ENCODE results near the gene RIMS4. TPM values are rescaled to one million over a fixed set of nuclear protein-coding genes. Genes with fewer than 3 reads are reported as not detected.

Gene RIMS4
- total and polyA plus RNA-seq, 2 donors (not counting 1 experiment from before 2014, with no cell fraction given): not detected

GRCh38 chr20:44733341-44734069, 76.8 kb downstream of the RIMS4 start:
- 32% methylated on average over 7 of the region's 7 CpGs for WGBS (ENCODE audit: insufficient coverage)
- Histone ChIP-seq H3K9me3 (ENCODE audit: control extremely low read depth in 1 of 3, control insufficient read depth in 2 of 3, insufficient read depth in 1 of 3, low read length in 2 of 3) (peaks cover 0 to 12% (median 0%) of the 10 kb centered on the region in 3 donors), H4K20me1 (ENCODE audit: control insufficient read depth, insufficient read depth, low read length, poor library complexity, severe bottlenecking) (no peaks in the 10 kb centered on the region), H3K4me1 (ENCODE audit: control insufficient read depth in 2 of 2, insufficient read depth in 2 of 2, low read length in 2 of 2) (no peaks in the 10 kb centered on the region), H3K4me3 (ENCODE audit: control extremely low read depth in 1 of 5, extremely low read depth in 1 of 5, insufficient read depth in 1 of 5, low read depth in 2 of 5, low read length in 4 of 5) (no peak overlapping the region), H3K27me3 (replicated peaks in 1 of 4; ENCODE audit: control extremely low read depth in 1 of 4, control insufficient read depth in 3 of 4, insufficient read depth in 4 of 4, low read length in 3 of 4) (no peaks in the 10 kb centered on the region), H3K79me2 (ENCODE audit: control insufficient read depth, insufficient read depth, low read length) (no peaks in the 10 kb centered on the region), H3K36me3 (replicated peaks in 1 of 2; ENCODE audit: control extremely low read depth in 1 of 2, control insufficient read depth in 1 of 2, extremely low read depth in 1 of 2, insufficient read depth in 2 of 2, low read length in 1 of 2) (no peaks in the 10 kb centered on the region), H2AFZ (ENCODE audit: insufficient read depth, low read depth, low read length, poor library complexity, severe bottlenecking) (no peak overlapping the region), H3K27ac (ENCODE audit: low read length in 2 of 2) (no peak overlapping the region), H3K9ac (ENCODE audit: low read length) (no peak overlapping the region), H3K4me2 (replicated peaks; ENCODE audit: low read depth, low read length, poor library complexity, severe bottlenecking) (no peak overlapping the region)
- ChIA-PET POLR2A (no interaction called here), CTCF (interaction anchor here (0.8 to 3.9 kb wide), 11 partner anchors 9 to 350 kb away, joined by 3 to 29 read pairs (median 4); no protein-coding TSS in a partner anchor)
- intact Hi-C loops (cut with micrococcal nuclease): loop anchor here (2.0 kb wide), 1 partner anchor 157 kb away; no protein-coding TSS in a partner anchor
- Mint-ChIP-seq H3K9me3 (ENCODE audit: insufficient read depth) (peaks cover 4% of the 10 kb centered on the region), H3K27me3 (no peaks in the 10 kb centered on the region), H3K4me1 (peaks cover 9% of the 10 kb centered on the region), H3K27ac (no peak overlapping the region), H3K4me3 (no peak overlapping the region)
- ATAC-seq (ENCODE audit: low read depth) (peak; percentile 78), DNase-seq (peak; percentile 61)
- TF ChIP-seq CTCF (IDR thresholded peaks at IDR 0.05) (peak; percentile 73), EZH2 (IDR thresholded peaks at IDR 0.05; ENCODE audit: borderline replicate concordance, insufficient read depth, low read depth, low read length, poor library complexity, severe bottlenecking) (no peak)

GRCh38 chr20:44732327-44732726, 78.0 kb downstream of the RIMS4 start:
- H4K20me1 ChIP-seq (ENCODE audit: control insufficient read depth, insufficient read depth, low read length, poor library complexity, severe bottlenecking): no peaks in the 10 kb centered on the region
- no peaks in the 10 kb centered on the region for H3K4me1 ChIP-seq (ENCODE audit: control insufficient read depth in 2 of 2, insufficient read depth in 2 of 2, low read length in 2 of 2)
- 83% methylated on average over 5 of the region's 6 CpGs for WGBS (ENCODE audit: insufficient coverage)
- H2AFZ ChIP-seq (ENCODE audit: insufficient read depth, low read depth, low read length, poor library complexity, severe bottlenecking): no peak overlapping the region
- Mint-ChIP-seq H3K4me1 (peaks cover 8% of the 10 kb centered on the region), H3K27ac (no peak overlapping the region), H3K9me3 (ENCODE audit: insufficient read depth) (peaks cover 4% of the 10 kb centered on the region), H3K27me3 (peaks cover 3% of the 10 kb centered on the region), H3K4me3 (no peak overlapping the region)
- H3K9ac ChIP-seq (ENCODE audit: low read length): no peak overlapping the region
- no peaks in the 10 kb centered on the region for H3K36me3 ChIP-seq (replicated peaks in 1 of 2; ENCODE audit: control extremely low read depth in 1 of 2, control insufficient read depth in 1 of 2, extremely low read depth in 1 of 2, insufficient read depth in 2 of 2, low read length in 1 of 2)
- H3K4me3 ChIP-seq (ENCODE audit: control extremely low read depth in 1 of 5, extremely low read depth in 1 of 5, insufficient read depth in 1 of 5, low read depth in 2 of 5, low read length in 4 of 5): no peak overlapping the region
- CTCF ChIA-PET: interaction anchor here (1.1 to 3.9 kb wide), 11 partner anchors 10 to 349 kb away, joined by 3 to 29 read pairs (median 5); no protein-coding TSS in a partner anchor
- no peaks in the 10 kb centered on the region for H3K79me2 ChIP-seq (ENCODE audit: control insufficient read depth, insufficient read depth, low read length)
- intact Hi-C loops (cut with micrococcal nuclease): loop anchor here (2.0 kb wide), 1 partner anchor 156 kb away; no protein-coding TSS in a partner anchor
- no peak overlapping the region for H3K27ac ChIP-seq (ENCODE audit: low read length in 2 of 2)
- no peak overlapping the region for H3K4me2 ChIP-seq (replicated peaks; ENCODE audit: low read depth, low read length, poor library complexity, severe bottlenecking)
- POLR2A ChIA-PET: no interaction called here
- no peaks in the 10 kb centered on the region for H3K27me3 ChIP-seq (replicated peaks in 1 of 4; ENCODE audit: control extremely low read depth in 1 of 4, control insufficient read depth in 3 of 4, insufficient read depth in 4 of 4, low read length in 3 of 4)
- DNase-seq: no peak
- TF ChIP-seq EZH2 (IDR thresholded peaks at IDR 0.05; ENCODE audit: borderline replicate concordance, insufficient read depth, low read depth, low read length, poor library complexity, severe bottlenecking): no peak
- TF ChIP-seq CTCF (IDR thresholded peaks at IDR 0.05): no peak
- peaks cover 0 to 6% (median 0%) of the 10 kb centered on the region in 3 donors for H3K9me3 ChIP-seq (ENCODE audit: control extremely low read depth in 1 of 3, control insufficient read depth in 2 of 3, insufficient read depth in 1 of 3, low read length in 2 of 3)
- no peak for ATAC-seq (ENCODE audit: low read depth)

Measured in B cell (primary cell).